Measurements from ENCODE around the gene PBLD. TPM values are rescaled to one million over a fixed set of nuclear protein-coding genes. Genes with fewer than 3 reads are reported as not detected.
A peak's percentile ranks its signal among the peaks of the same experiment; 100 is the strongest.

The PBLD gene
- total RNA-seq, 4 donors from 2014 or later, result 5.7 to 9.5 (median 8.0) TPM

DNA sequence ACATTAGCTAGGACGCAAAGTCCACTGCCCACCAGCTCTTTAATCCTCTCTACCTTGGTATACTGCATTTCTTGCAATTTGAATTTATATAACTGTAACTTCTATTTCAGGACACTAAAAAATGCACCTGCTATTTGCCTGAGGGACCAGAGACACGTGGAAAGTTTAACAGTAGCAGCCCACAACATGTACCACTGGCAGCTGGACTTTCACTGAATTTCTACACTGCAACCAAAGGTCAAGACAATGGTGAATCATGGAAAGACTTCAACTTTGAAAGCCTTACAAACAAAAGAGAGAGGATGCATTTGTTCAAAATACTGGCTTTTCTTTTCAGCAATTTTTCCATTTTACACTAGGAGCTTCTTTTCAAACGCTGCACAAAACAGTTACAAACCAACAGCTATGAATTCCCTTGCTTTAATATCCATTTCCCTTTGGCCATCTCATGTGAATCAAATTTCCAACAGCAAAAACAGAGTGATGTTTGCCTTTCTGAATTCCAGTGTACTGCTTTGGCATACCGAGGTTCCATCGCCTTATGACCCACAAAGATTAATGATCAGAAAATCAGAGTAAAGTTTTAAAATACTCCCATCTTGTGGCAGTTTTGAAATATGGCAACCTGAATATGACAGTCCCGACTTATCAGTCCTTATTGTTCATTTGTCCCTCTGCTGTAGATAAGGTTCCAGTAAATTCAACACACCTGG is 30.8 kb downstream of the PBLD start:
- Histone ChIP-seq H3K36me3 (peaks cover 0 to under 1% of the 10 kb centered on the region in 2 donors), H3K27me3 (no peaks in the 10 kb centered on the region), H3K27ac (no peak overlapping the region), H3K4me1 (peaks cover 0 to 5% (median 4%) of the 10 kb centered on the region in 3 donors), H3K9me3 (no peaks in the 10 kb centered on the region), H3K4me3 (no peak overlapping the region)
- ATAC-seq, result peak; percentile 34
- TF ChIP-seq POLR2AphosphoS5 (IDR thresholded peaks at IDR 0.05) (no peak), CTCF (IDR thresholded peaks at IDR 0.05) (peak; percentile 22 to 56 (median 52)), POLR2A (IDR thresholded peaks at IDR 0.05) (no peak), EP300 (IDR thresholded peaks at IDR 0.05) (no peak)
- WGBS, 2 donors (ENCODE audit: low coverage in 1 of 2), result 37 to 40% methylated on average over 6 of the region's 6 CpGs

GRCh38 chr10:68301301-68301700 is 31.4 kb downstream of the PBLD start:
- Histone ChIP-seq H3K27ac (no peak overlapping the region), H3K27me3 (no peaks in the 10 kb centered on the region), H3K4me1 (peaks cover 0 to 5% (median 4%) of the 10 kb centered on the region in 3 donors), H3K4me3 (no peak overlapping the region), H3K36me3 (peaks cover 0 to 7% of the 10 kb centered on the region in 2 donors), H3K9me3 (no peaks in the 10 kb centered on the region)
- no peak for ATAC-seq
- TF ChIP-seq CTCF (IDR thresholded peaks at IDR 0.05) (no peak), POLR2AphosphoS5 (IDR thresholded peaks at IDR 0.05) (no peak), EP300 (IDR thresholded peaks at IDR 0.05) (no peak), POLR2A (IDR thresholded peaks at IDR 0.05) (no peak)
- 85% methylated on average over 3 of the region's 3 CpGs for WGBS, 2 donors (ENCODE audit: low coverage in 1 of 2)

GRCh38 chr10:68296843-68297663 is 35.7 kb downstream of the PBLD start:
- peaks cover 0 to 14% of the 10 kb centered on the region in 2 donors for H3K36me3 ChIP-seq
- 64 to 75% methylated on average over 7 to 9 of the region's 9 CpGs for WGBS, 2 donors (ENCODE audit: low coverage in 1 of 2)
- no peaks in the 10 kb centered on the region for H3K9me3 ChIP-seq
- H3K27me3 ChIP-seq, result no peaks in the 10 kb centered on the region
- peaks cover 0 to 4% (median 3%) of the 10 kb centered on the region in 3 donors for H3K4me1 ChIP-seq
- H3K4me3 ChIP-seq, result no peak overlapping the region
- no peak overlapping the region for H3K27ac ChIP-seq
- TF ChIP-seq POLR2A (IDR thresholded peaks at IDR 0.05) (no peak), EP300 (IDR thresholded peaks at IDR 0.05) (no peak), CTCF (IDR thresholded peaks at IDR 0.05) (no peak), POLR2AphosphoS5 (IDR thresholded peaks at IDR 0.05) (no peak)
- ATAC-seq, result no peak

GRCh38 chr10:68290736-68291135 is 42.0 kb downstream of the PBLD start:
- no peaks in the 10 kb centered on the region for H3K9me3 ChIP-seq
- no peaks in the 10 kb centered on the region for H3K27me3 ChIP-seq
- no peak overlapping the region for H3K27ac ChIP-seq
- H3K4me1 ChIP-seq, result no peaks in the 10 kb centered on the region
- peaks cover 0 to 1% of the 10 kb centered on the region in 2 donors for H3K36me3 ChIP-seq
- no peak for TF ChIP-seq CTCF (IDR thresholded peaks at IDR 0.05)
- TF ChIP-seq POLR2A (IDR thresholded peaks at IDR 0.05), result no peak
- TF ChIP-seq POLR2AphosphoS5 (IDR thresholded peaks at IDR 0.05), result no peak
- no peak for TF ChIP-seq EP300 (IDR thresholded peaks at IDR 0.05)
- H3K4me3 ChIP-seq, result no peak overlapping the region
- no peak for ATAC-seq

Data from gastroesophageal sphincter (tissue), 4 donors.